C4-2B (cell line): ENCODE data around the gene BID.

ENCODE experiments used
- CTCF ChIP-seq: fragments of 450-650 bp; conservative IDR thresholded peaks from 2 replicates; pipeline ENCODE4 v1.5.1; 2017; ENCODE audit warnings: mild to moderate bottlenecking
- ZFX ChIP-seq: fragments of 450-650 bp; IDR thresholded peaks from 2 replicates; pipeline ENCODE4 v1.6.1; 2017

DNA sequence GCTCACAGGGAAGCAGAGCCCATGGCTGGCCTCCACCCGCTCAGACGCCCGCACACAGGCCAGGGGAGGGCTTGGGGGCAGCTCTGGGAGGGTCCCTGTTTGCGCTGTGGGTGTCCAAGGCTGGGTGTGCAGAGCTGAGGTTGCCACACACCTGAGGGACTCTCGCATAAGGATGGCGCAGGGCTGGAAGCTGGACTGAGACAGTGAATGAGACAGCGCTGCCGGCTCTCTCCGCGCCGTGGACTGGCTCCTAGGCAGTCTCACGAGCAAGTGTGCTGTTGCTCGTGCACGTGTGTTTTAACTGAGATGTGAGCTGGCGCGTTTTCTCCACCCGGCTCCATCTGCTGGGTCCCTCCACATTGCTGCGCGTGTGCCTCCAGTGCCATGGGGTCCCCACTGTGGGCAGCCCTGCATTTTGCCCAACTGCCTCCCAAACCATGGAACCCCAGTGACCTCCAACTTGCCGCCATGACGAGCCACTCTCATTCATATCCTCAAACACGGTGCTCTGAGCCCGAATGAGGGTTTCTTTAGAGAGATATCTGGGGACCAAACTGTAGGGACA lies 4.2 kb upstream of the BID start:
- TF ChIP-seq CTCF = no peak
- no peak for TF ChIP-seq ZFX
